Measurements from ENCODE around the gene IKBIP. TPM values are rescaled to one million over a fixed set of nuclear protein-coding genes. Genes with fewer than 3 reads are reported as not detected.
"Not testable (repeated sequence)": the region's sequence is repeated elsewhere in the genome, so short reads cannot be mapped to it uniquely, and the experiment has no call there.

Gene IKBIP
- total RNA-seq, 2 donors from 2014 or later, result 6.0 to 6.5 TPM

DNA sequence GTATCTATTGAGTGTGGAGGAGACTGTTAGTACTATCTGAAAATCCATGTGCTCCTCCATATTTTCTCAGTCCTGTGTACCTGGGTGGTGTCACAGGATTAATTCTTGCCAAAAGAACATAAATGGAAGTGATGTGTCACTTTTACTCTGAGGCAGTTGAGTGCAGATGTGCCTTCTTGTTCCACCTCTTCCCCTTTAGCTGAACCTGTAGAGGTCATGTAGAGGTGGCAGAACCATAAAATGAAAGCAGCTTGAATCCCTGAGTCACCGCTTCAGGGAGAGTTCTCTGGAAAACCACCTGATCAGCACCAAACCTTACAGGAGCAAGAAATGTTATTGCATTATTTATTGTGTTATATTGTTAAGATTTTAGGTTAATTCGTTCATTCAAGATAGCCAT, 65.8 kb downstream of the IKBIP start:
- H3K27ac ChIP-seq, result no peak overlapping the region
- H3K9me3 ChIP-seq, result no peaks in the 10 kb centered on the region
- 64% methylated on average over 2 of the region's 2 CpGs for WGBS
- H3K27me3 ChIP-seq (replicated peaks; ENCODE audit: insufficient read depth), result no peaks in the 10 kb centered on the region
- H3K4me1 ChIP-seq (replicated peaks), result no peaks in the 10 kb centered on the region
- intact Hi-C loops (cut with DNase I), result no loop called here
- H3K4me3 ChIP-seq, result no peak overlapping the region
- DNase-seq (ENCODE audit: low spot score), result no peak
- no peaks in the 10 kb centered on the region for H3K36me3 ChIP-seq
- TF ChIP-seq, protein P1, sequence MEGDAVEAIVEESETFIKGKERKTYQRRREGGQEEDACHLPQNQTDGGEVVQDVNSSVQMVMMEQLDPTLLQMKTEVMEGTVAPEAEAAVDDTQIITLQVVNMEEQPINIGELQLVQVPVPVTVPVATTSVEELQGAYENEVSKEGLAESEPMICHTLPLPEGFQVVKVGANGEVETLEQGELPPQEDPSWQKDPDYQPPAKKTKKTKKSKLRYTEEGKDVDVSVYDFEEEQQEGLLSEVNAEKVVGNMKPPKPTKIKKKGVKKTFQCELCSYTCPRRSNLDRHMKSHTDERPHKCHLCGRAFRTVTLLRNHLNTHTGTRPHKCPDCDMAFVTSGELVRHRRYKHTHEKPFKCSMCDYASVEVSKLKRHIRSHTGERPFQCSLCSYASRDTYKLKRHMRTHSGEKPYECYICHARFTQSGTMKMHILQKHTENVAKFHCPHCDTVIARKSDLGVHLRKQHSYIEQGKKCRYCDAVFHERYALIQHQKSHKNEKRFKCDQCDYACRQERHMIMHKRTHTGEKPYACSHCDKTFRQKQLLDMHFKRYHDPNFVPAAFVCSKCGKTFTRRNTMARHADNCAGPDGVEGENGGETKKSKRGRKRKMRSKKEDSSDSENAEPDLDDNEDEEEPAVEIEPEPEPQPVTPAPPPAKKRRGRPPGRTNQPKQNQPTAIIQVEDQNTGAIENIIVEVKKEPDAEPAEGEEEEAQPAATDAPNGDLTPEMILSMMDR (IDR thresholded peaks at IDR 0.05), result no peak

DNA sequence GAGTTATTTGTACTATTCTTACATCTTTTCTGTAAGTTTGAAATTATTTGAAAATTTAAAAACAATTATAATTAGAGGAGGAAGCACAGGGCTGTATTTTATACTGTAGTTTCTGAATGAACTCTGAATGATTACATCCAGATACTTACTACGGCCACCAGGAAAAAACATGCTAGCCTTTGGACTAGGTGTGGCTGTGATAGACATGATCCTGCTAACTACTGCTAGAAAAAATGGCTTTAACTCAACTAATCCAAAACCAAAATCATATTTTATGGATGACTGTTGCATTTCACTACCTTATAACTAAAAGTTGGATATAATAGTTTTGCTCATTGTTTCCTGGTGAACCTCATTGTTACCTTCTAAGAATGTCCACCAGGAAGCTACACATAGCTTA, 66.2 kb downstream of the IKBIP start:
- WGBS, result 94% methylated on average over 1 of the region's 1 CpG
- Histone ChIP-seq H3K36me3 (no peaks in the 10 kb centered on the region), H3K4me3 (no peak overlapping the region), H3K27me3 (replicated peaks; ENCODE audit: insufficient read depth) (no peaks in the 10 kb centered on the region), H3K9me3 (no peaks in the 10 kb centered on the region), H3K4me1 (replicated peaks) (no peaks in the 10 kb centered on the region), H3K27ac (no peak overlapping the region)
- DNase-seq (ENCODE audit: low spot score), result no peak
- TF ChIP-seq, protein P1 (IDR thresholded peaks at IDR 0.05), result no peak
- TF ChIP-seq POLR2A (IDR thresholded peaks at IDR 0.05), result no peak
- TF ChIP-seq POLR2AphosphoS5 (IDR thresholded peaks at IDR 0.05), result no peak
- intact Hi-C loops (cut with DNase I), result no loop called here

DNA sequence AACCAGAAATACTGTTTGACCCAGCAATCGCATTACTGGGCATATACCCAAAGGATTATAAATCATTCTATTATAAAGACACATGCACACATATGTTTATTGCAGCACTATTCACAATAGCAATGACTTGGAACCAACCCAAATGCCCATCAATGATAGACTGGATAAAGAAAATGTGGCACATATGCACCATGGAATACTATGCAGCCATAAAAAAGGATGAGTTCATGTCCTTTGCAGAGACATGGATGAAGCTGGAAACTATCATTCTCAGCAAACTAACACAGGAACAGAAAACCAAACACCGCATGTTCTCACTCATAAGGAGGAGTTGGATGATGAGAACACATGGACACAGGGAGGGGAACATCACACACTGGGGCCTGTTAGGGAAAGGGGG, 67.8 kb downstream of the IKBIP start:
- H3K27ac ChIP-seq; H3K27me3 ChIP-seq (replicated peaks; ENCODE audit: insufficient read depth); intact Hi-C loops (cut with DNase I); H3K4me1 ChIP-seq (replicated peaks); H3K4me3 ChIP-seq; H3K9me3 ChIP-seq; H3K36me3 ChIP-seq; DNase-seq (ENCODE audit: low spot score): not testable (repeated sequence)
- 76% methylated on average over 2 of the region's 2 CpGs for WGBS

DNA sequence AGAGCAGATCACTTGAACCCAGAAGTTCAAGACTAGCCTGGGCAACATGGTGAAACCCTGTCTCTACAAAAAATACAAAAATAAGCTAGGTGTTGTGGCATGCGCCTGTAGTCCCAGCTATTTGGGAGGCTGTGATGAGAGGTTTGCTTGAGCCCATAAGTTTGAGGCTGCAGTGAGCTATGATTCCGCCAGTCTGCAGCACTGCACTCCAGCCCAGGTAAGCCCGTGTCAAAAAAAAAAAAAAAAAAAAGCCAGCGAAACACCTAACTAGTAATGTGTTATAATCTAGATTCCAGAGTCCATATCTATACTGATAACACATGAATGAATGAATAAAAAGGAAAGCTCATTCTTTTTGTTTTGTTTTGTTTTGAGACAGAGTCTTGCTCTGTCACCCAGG, 69.6 kb downstream of the IKBIP start:
- no peak for DNase-seq (ENCODE audit: low spot score)
- no peak overlapping the region for H3K27ac ChIP-seq
- intact Hi-C loops (cut with DNase I), result no loop called here
- no peak overlapping the region for H3K4me3 ChIP-seq
- no peaks in the 10 kb centered on the region for H3K36me3 ChIP-seq
- H3K9me3 ChIP-seq, result no peaks in the 10 kb centered on the region
- no peaks in the 10 kb centered on the region for H3K4me1 ChIP-seq (replicated peaks)
- WGBS, result 93% methylated on average over 4 of the region's 4 CpGs
- TF ChIP-seq POLR2AphosphoS5 (IDR thresholded peaks at IDR 0.05) (no peak), POLR2A (IDR thresholded peaks at IDR 0.05) (no peak)
- TF ChIP-seq, protein P1 (IDR thresholded peaks at IDR 0.05), result no peak
- H3K27me3 ChIP-seq (replicated peaks; ENCODE audit: insufficient read depth), result no peaks in the 10 kb centered on the region

Small RNA genes within 50 kb of the gene (small RNA-seq; reads per million reads assigned to genes)
- 2.1 to 6.1 reads per million in 2 donors for gene SNORA53

Other genes starting within 250 kb of the IKBIP start
- gene TMPO, start 129.2 kb downstream of the IKBIP start, total RNA-seq, result 10 to 100 TPM; 47.7 to 79.6 TPM
- 100 to 1,000 TPM; 376 to 489 TPM for gene SLC25A3, start 51.1 kb downstream of the IKBIP start, total RNA-seq
- gene APAF1, start 502 bp upstream of the IKBIP start, total RNA-seq, result 10 to 100 TPM in 1 of 2 donors, 1 to 10 TPM in 1; 9.4 to 11.6 TPM